Large intestine (tissue), 3 donors: Measurements from ENCODE around the gene SCARF2. TPM values are rescaled to one million over a fixed set of nuclear protein-coding genes. Genes with fewer than 3 reads are reported as not detected.

ENCODE experiments used
- DNase-seq, 2 donors: peaks; one replicate each; pipeline versions ENCODE4 v3.0.0 to v3.0.0-alpha.2; 2013
- H3K27ac ChIP-seq: one replicate; pipeline ENCODE4 v1.5.1; 2013; ENCODE audit warnings: low read length
- H3K27me3 ChIP-seq: 2 replicates; pipeline ENCODE4 v1.6.1; 2013; ENCODE audit warnings: low read length; ENCODE audit not compliant: control insufficient read depth, insufficient read depth
- H3K36me3 ChIP-seq: 2 replicates; pipeline ENCODE4 v1.6.1; 2013; ENCODE audit warnings: low read length; ENCODE audit not compliant: control insufficient read depth, insufficient read depth
- H3K4me1 ChIP-seq: one replicate; pipeline ENCODE4 v1.6.1; 2013; ENCODE audit warnings: low read length; ENCODE audit not compliant: control insufficient read depth, insufficient read depth
- H3K4me3 ChIP-seq: one replicate; pipeline ENCODE4 v1.5.1; 2013; ENCODE audit warnings: low read length
- H3K9me3 ChIP-seq: one replicate; pipeline ENCODE4 v1.6.1; 2013; ENCODE audit warnings: mild to moderate bottlenecking, low read depth, low read length, moderate library complexity; ENCODE audit not compliant: control insufficient read depth
- WGBS: methylation state at CpG from one replicate; pipeline ENCODE4 v1.1.5; 2013; ENCODE audit warnings: low lambda C conversion rate; ENCODE audit not compliant: insufficient coverage; 5-methylcytosine and 5-hydroxymethylcytosine counted together
- polyA plus RNA-seq: library from polyadenylated mRNA; unstranded; fragments of 120-200 nt; gene quantifications from one replicate; pipeline ENCODE4 v1.2.1, GENCODE V29; 2013

SCARF2 gene
- polyA plus RNA-seq, 1 donor: 5.3 TPM

- H3K9me3 ChIP-seq: peaks cover 20% of the 10 kb centered on the region
- no peak for DNase-seq
- peaks cover 92% of the 10 kb centered on the region for H3K27me3 ChIP-seq
- H3K36me3 ChIP-seq: peaks cover 3% of the 10 kb centered on the region
- no peak overlapping the region for H3K27ac ChIP-seq
- H3K4me1 ChIP-seq: peaks cover 28% of the 10 kb centered on the region
- 100% methylated on average over 2 of the region's 4 CpGs for WGBS
- no peak overlapping the region for H3K4me3 ChIP-seq
Observed at GRCh38 chr22:20433686-20434241, 3.9 kb downstream of the SCARF2 start.

GRCh38 chr22:20433191-20433590, 4.4 kb downstream of the SCARF2 start:
- Histone ChIP-seq H3K9me3 (peaks cover 20% of the 10 kb centered on the region), H3K4me3 (no peak overlapping the region), H3K36me3 (peaks cover 5% of the 10 kb centered on the region), H3K27me3 (peaks cover 91% of the 10 kb centered on the region), H3K27ac (no peak overlapping the region), H3K4me1 (peaks cover 28% of the 10 kb centered on the region)
- DNase-seq: no peak
- WGBS: no CpG with 5 or more reads among the region's 11 CpGs

- Histone ChIP-seq H3K27me3 (peaks cover 91% of the 10 kb centered on the region), H3K4me1 (peaks cover 27% of the 10 kb centered on the region), H3K4me3 (no peak overlapping the region), H3K27ac (no peak overlapping the region), H3K9me3 (peaks cover 15% of the 10 kb centered on the region), H3K36me3 (peaks cover 5% of the 10 kb centered on the region)
- no CpG with 5 or more reads among the region's 3 CpGs for WGBS
- DNase-seq: no peak
Observed at GRCh38 chr22:20432244-20432686, 5.4 kb downstream of the SCARF2 start.

- Histone ChIP-seq H3K36me3 (peaks cover 5% of the 10 kb centered on the region), H3K4me3 (no peak overlapping the region), H3K9me3 (peaks cover 10% of the 10 kb centered on the region), H3K4me1 (peaks cover 25% of the 10 kb centered on the region), H3K27me3 (peaks cover 91% of the 10 kb centered on the region), H3K27ac (no peak overlapping the region)
- WGBS: no CpG with 5 or more reads among the region's 50 CpGs
- DNase-seq: no peak
Observed at GRCh38 chr22:20431511-20432192, 6.0 kb downstream of the SCARF2 start.

- peaks cover 23% of the 10 kb centered on the region for H3K4me1 ChIP-seq
- no peak overlapping the region for H3K27ac ChIP-seq
- H3K4me3 ChIP-seq: no peak overlapping the region
- DNase-seq: peak in 1 of 2 donors; percentile 51
- peaks cover 9% of the 10 kb centered on the region for H3K9me3 ChIP-seq
- H3K36me3 ChIP-seq: peaks cover 5% of the 10 kb centered on the region
- H3K27me3 ChIP-seq: peaks cover 93% of the 10 kb centered on the region
- WGBS: no CpG with 5 or more reads among the region's 94 CpGs
Observed at GRCh38 chr22:20430720-20431510, 6.7 kb downstream of the SCARF2 start.

GRCh38 chr22:20430101-20430719, 7.4 kb downstream of the SCARF2 start:
- Histone ChIP-seq H3K27me3 (peaks cover 86% of the 10 kb centered on the region), H3K27ac (no peak overlapping the region), H3K9me3 (peaks cover 9% of the 10 kb centered on the region), H3K4me1 (peaks cover 16% of the 10 kb centered on the region), H3K4me3 (no peak overlapping the region), H3K36me3 (peaks cover 5% of the 10 kb centered on the region)
- no CpG with 5 or more reads among the region's 37 CpGs for WGBS
- DNase-seq: no peak

- DNase-seq: peak in 1 of 2 donors; percentile 60
- Histone ChIP-seq H3K4me3 (peak overlapping the region; percentile 31), H3K9me3 (peaks cover 9% of the 10 kb centered on the region), H3K4me1 (peaks cover 15% of the 10 kb centered on the region), H3K27me3 (peaks cover 84% of the 10 kb centered on the region), H3K36me3 (peaks cover 10% of the 10 kb centered on the region), H3K27ac (no peak overlapping the region)
- WGBS: 12% methylated on average over 5 of the region's 75 CpGs
Observed at GRCh38 chr22:20429254-20430100, 8.1 kb downstream of the SCARF2 start.

- Histone ChIP-seq H3K27me3 (peaks cover 82% of the 10 kb centered on the region), H3K36me3 (peaks cover 10% of the 10 kb centered on the region), H3K27ac (no peak overlapping the region), H3K4me3 (peak overlapping the region; percentile 23), H3K4me1 (peaks cover 15% of the 10 kb centered on the region), H3K9me3 (peaks cover 9% of the 10 kb centered on the region)
- DNase-seq: no peak
- WGBS: 20% methylated on average over 1 of the region's 23 CpGs
Observed at GRCh38 chr22:20428496-20429253, 8.9 kb downstream of the SCARF2 start.

GRCh38 chr22:20427945-20428417, 9.6 kb downstream of the SCARF2 start:
- DNase-seq: no peak
- Histone ChIP-seq H3K4me3 (no peak overlapping the region), H3K9me3 (peaks cover 9% of the 10 kb centered on the region), H3K27me3 (peaks cover 79% of the 10 kb centered on the region), H3K27ac (no peak overlapping the region), H3K4me1 (peaks cover 15% of the 10 kb centered on the region), H3K36me3 (peaks cover 10% of the 10 kb centered on the region)
- 100% methylated on average over 1 of the region's 4 CpGs for WGBS
